ENCODE measurements around the gene MRPL39.

DNA sequence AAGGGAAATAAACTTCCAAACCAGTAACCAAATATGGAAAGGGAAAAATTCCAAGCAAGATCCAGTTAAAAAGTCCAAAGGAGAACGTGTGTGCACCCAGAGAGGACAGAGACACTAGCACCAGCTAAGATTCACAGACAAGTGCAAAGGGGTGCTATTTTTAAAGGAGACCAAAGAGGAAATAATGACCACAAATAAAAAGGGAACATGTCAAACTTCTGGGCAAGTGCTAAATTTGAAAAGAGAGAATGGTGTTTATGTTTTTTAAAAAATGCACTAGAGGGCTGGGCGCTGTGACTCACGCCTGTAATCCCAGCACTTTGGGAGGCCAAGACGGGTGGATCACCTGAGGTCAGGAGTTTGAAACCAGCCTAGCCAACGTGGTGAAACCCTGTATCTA is 40.4 kb upstream of the MRPL39 start:
- TF ChIP-seq, protein P1, sequence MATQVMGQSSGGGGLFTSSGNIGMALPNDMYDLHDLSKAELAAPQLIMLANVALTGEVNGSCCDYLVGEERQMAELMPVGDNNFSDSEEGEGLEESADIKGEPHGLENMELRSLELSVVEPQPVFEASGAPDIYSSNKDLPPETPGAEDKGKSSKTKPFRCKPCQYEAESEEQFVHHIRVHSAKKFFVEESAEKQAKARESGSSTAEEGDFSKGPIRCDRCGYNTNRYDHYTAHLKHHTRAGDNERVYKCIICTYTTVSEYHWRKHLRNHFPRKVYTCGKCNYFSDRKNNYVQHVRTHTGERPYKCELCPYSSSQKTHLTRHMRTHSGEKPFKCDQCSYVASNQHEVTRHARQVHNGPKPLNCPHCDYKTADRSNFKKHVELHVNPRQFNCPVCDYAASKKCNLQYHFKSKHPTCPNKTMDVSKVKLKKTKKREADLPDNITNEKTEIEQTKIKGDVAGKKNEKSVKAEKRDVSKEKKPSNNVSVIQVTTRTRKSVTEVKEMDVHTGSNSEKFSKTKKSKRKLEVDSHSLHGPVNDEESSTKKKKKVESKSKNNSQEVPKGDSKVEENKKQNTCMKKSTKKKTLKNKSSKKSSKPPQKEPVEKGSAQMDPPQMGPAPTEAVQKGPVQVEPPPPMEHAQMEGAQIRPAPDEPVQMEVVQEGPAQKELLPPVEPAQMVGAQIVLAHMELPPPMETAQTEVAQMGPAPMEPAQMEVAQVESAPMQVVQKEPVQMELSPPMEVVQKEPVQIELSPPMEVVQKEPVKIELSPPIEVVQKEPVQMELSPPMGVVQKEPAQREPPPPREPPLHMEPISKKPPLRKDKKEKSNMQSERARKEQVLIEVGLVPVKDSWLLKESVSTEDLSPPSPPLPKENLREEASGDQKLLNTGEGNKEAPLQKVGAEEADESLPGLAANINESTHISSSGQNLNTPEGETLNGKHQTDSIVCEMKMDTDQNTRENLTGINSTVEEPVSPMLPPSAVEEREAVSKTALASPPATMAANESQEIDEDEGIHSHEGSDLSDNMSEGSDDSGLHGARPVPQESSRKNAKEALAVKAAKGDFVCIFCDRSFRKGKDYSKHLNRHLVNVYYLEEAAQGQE (IDR thresholded peaks at IDR 0.05; ENCODE audit: borderline replicate concordance) = no peak
- TF ChIP-seq, protein P2, sequence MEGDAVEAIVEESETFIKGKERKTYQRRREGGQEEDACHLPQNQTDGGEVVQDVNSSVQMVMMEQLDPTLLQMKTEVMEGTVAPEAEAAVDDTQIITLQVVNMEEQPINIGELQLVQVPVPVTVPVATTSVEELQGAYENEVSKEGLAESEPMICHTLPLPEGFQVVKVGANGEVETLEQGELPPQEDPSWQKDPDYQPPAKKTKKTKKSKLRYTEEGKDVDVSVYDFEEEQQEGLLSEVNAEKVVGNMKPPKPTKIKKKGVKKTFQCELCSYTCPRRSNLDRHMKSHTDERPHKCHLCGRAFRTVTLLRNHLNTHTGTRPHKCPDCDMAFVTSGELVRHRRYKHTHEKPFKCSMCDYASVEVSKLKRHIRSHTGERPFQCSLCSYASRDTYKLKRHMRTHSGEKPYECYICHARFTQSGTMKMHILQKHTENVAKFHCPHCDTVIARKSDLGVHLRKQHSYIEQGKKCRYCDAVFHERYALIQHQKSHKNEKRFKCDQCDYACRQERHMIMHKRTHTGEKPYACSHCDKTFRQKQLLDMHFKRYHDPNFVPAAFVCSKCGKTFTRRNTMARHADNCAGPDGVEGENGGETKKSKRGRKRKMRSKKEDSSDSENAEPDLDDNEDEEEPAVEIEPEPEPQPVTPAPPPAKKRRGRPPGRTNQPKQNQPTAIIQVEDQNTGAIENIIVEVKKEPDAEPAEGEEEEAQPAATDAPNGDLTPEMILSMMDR (IDR thresholded peaks at IDR 0.05; ENCODE audit: poor library complexity, severe bottlenecking) = no peak
- TF ChIP-seq SMC3 (conservative IDR thresholded peaks at IDR 0.05; ENCODE audit: poor library complexity) (no peak), RAD21 (conservative IDR thresholded peaks at IDR 0.05) (no peak), TAF1 (IDR thresholded peaks at IDR 0.05; ENCODE audit: low read depth) (no peak), MXI1 (conservative IDR thresholded peaks at IDR 0.05; ENCODE audit: poor library complexity, severe bottlenecking) (no peak)
